Sigmoid colon (tissue), 7 donors: ENCODE measurements around the gene IMMP2L. TPM values are rescaled to one million over a fixed set of nuclear protein-coding genes. Genes with fewer than 3 reads are reported as not detected.
"Not testable (repeated sequence)": the region's sequence is repeated elsewhere in the genome, so short reads cannot be mapped to it uniquely, and the experiment has no call there.

Source experiments
- DNase-seq: peaks from one replicate; pipeline ENCODE4 v3.0.0-alpha.2; 2019
- H3K27ac ChIP-seq, 4 donors: fragments of 200-600 bp; sonication (generic); one replicate each; pipeline ENCODE4 v1.5.1; 2016 to 2019; ENCODE audit warnings: mild to moderate bottlenecking in 1 of 4
- H3K27me3 ChIP-seq, 3 donors: fragments of 200-600 bp; sonication (generic); one replicate each; pipeline ENCODE4 v1.5.1; 2019; ENCODE audit warnings: mild to moderate bottlenecking in 1 of 3
- H3K36me3 ChIP-seq, 4 donors: fragments of 200-600 bp; sonication (generic); one replicate each; pipeline ENCODE4 v1.5.1; 2016 to 2019
- H3K4me1 ChIP-seq, 4 donors: fragments of 200-600 bp; sonication (generic); one replicate each; pipeline ENCODE4 v1.5.1; 2017 to 2019
- H3K4me3 ChIP-seq, 4 donors: fragments of 200-600 bp; sonication (generic); one replicate each; pipeline ENCODE4 v1.5.1; 2017 to 2019; ENCODE audit warnings: mild to moderate bottlenecking in 2 of 4, moderate library complexity in 1 of 4
- H3K9me3 ChIP-seq, 4 donors: fragments of 200-600 bp in 3 of 4; sonication (generic) in 3 of 4; one replicate each; pipeline versions ENCODE4 v1.5.1 to v1.6.1; 2013 to 2019
- CTCF ChIP-seq, 4 experiments: fragments of 450-650 bp in 3 of 4; fragments of 200-600 bp in 1 of 4; IDR thresholded peaks; one replicate each; pipeline ENCODE4 v1.5.1; 2016 to 2019; ENCODE audit warnings: antibody characterized with exemption in 4 of 4, mild to moderate bottlenecking in 3 of 4, moderate library complexity in 2 of 4
- EP300 ChIP-seq, 4 donors: sonication (generic); formaldehyde crosslinking; IDR thresholded peaks; one replicate each; pipeline ENCODE4 v1.6.1; 2017; ENCODE audit warnings: antibody characterized with exemption in 4 of 4
- POLR2A ChIP-seq, 2 donors: fragments of 450-650 bp; IDR thresholded peaks; one replicate each; pipeline ENCODE4 v1.6.1; 2016; ENCODE audit warnings: antibody characterized with exemption in 2 of 2, mild to moderate bottlenecking in 2 of 2, moderate library complexity in 2 of 2
- POLR2AphosphoS5 ChIP-seq, 4 donors: sonication (generic); formaldehyde crosslinking; IDR thresholded peaks; one replicate each; pipeline ENCODE4 v1.6.1; 2017; ENCODE audit warnings: antibody characterized with exemption in 4 of 4
- WGBS, 2 donors: extraction: QIAGEN DNeasy Blood & Tissue Kit; methylation state at CpG; one replicate each; pipeline ENCODE4 v1.1.7; 2013; 5-methylcytosine and 5-hydroxymethylcytosine counted together
- intact Hi-C: fragments of 100-400 bp; cut with DNase I; formaldehyde crosslinking; loops from one replicate; pipeline ENCODE4 v1.15.1; 2023
- polyA plus RNA-seq, 3 donors: library from polyadenylated mRNA; stranded (reverse); fragments of 200-250 nt; gene quantifications; one replicate each; pipeline ENCODE4 v1.2.3, GENCODE V29; 2013
- total RNA-seq, 4 donors: library from RNA; depleted of rRNA; stranded (reverse); fragments of >200 nt; gene quantifications; one replicate each; pipeline ENCODE4 v1.1.0, GENCODE V29; 2016
- donor health status: healthy with polysubstance abuse.
- donor health status: Bipolar disorder and iron deficiency.
- donor health status: healthy.

Gene IMMP2L
- total and polyA plus RNA-seq, 7 donors, result 2.5 to 57.9 (median 18.5) TPM

GRCh38 chr7:111282626-111283025, 279.7 kb downstream of the IMMP2L start:
- intact Hi-C loops, result no loop called here
- Histone ChIP-seq H3K27ac (no peak overlapping the region), H3K4me1 (no peaks in the 10 kb centered on the region), H3K27me3 (no peaks in the 10 kb centered on the region), H3K4me3 (no peak overlapping the region), H3K36me3 (no peaks in the 10 kb centered on the region), H3K9me3 (no peaks in the 10 kb centered on the region)
- WGBS, 2 donors, result 94 to 96% methylated on average over 2 of the region's 2 CpGs
- TF ChIP-seq CTCF (IDR thresholded peaks at IDR 0.05) (no peak), POLR2AphosphoS5 (IDR thresholded peaks at IDR 0.05) (no peak), POLR2A (IDR thresholded peaks at IDR 0.05) (no peak), EP300 (IDR thresholded peaks at IDR 0.05) (no peak)
- no peak for DNase-seq

- 84 to 95% methylated on average over 5 of the region's 5 CpGs for WGBS, 2 donors
- Histone ChIP-seq H3K27me3 (no peaks in the 10 kb centered on the region), H3K4me1 (peaks cover 0 to 11% (median 3%) of the 10 kb centered on the region in 4 donors), H3K4me3 (no peak overlapping the region), H3K27ac (no peak overlapping the region), H3K36me3 (no peaks in the 10 kb centered on the region), H3K9me3 (no peaks in the 10 kb centered on the region)
- TF ChIP-seq CTCF (IDR thresholded peaks at IDR 0.05), result no peak
- no peak for TF ChIP-seq EP300 (IDR thresholded peaks at IDR 0.05)
- TF ChIP-seq POLR2A (IDR thresholded peaks at IDR 0.05), result no peak
- TF ChIP-seq POLR2AphosphoS5 (IDR thresholded peaks at IDR 0.05), result no peak
- no peak for DNase-seq
- intact Hi-C loops, result no loop called here
These were observed 287.4 kb downstream of the IMMP2L start for GRCh38 chr7:111274857-111275256.

- Histone ChIP-seq H3K27ac (no peak overlapping the region), H3K36me3 (no peaks in the 10 kb centered on the region), H3K9me3 (no peaks in the 10 kb centered on the region), H3K4me3 (no peak overlapping the region), H3K4me1 (peaks cover 0 to 11% (median 3%) of the 10 kb centered on the region in 4 donors), H3K27me3 (no peaks in the 10 kb centered on the region)
- TF ChIP-seq POLR2A (IDR thresholded peaks at IDR 0.05) (no peak), POLR2AphosphoS5 (IDR thresholded peaks at IDR 0.05) (no peak), CTCF (IDR thresholded peaks at IDR 0.05) (no peak), EP300 (IDR thresholded peaks at IDR 0.05) (no peak)
- intact Hi-C loops, result no loop called here
- no peak for DNase-seq
These were observed 290.2 kb downstream of the IMMP2L start for GRCh38 chr7:111272092-111272491.

- whole genome bisulfite sequencing, 2 donors, result 86 to 93% methylated on average over 2 of the region's 2 CpGs
These were observed 291.5 kb downstream of the IMMP2L start for GRCh38 chr7:111270794-111271193.

GRCh38 chr7:111268941-111269340, 293.4 kb downstream of the IMMP2L start:
- TF ChIP-seq POLR2A (IDR thresholded peaks at IDR 0.05), result no peak
- H3K4me3 ChIP-seq, result no peak overlapping the region
- intact Hi-C loops, result loop anchor here (2.0 kb wide), 1 partner anchor 22 kb away; no protein-coding TSS in a partner anchor
- no peak overlapping the region for H3K27ac ChIP-seq
- H3K4me1 ChIP-seq, result peaks cover 0 to 6% (median 0%) of the 10 kb centered on the region in 4 donors
- H3K36me3 ChIP-seq, result no peaks in the 10 kb centered on the region
- DNase-seq, result no peak
- no peaks in the 10 kb centered on the region for H3K9me3 ChIP-seq
- WGBS, 2 donors, result 96 to 97% methylated on average over 1 of the region's 1 CpG
- H3K27me3 ChIP-seq, result no peaks in the 10 kb centered on the region

More at GRCh38 chr7:111270794-111271193, 291.5 kb downstream of the IMMP2L start:
- H3K4me3 ChIP-seq, H3K27ac ChIP-seq, H3K27me3 ChIP-seq, DNase-seq, intact Hi-C loops, H3K9me3 ChIP-seq, H3K36me3 ChIP-seq: not testable (repeated sequence)
- H3K4me1 ChIP-seq, result peaks cover 0 to 11% (median 3%) of the 10 kb centered on the region in 4 donors

GRCh38 chr7:111266613-111267012, 295.7 kb downstream of the IMMP2L start:
- Histone ChIP-seq H3K27ac (no peak overlapping the region), H3K36me3 (no peaks in the 10 kb centered on the region), H3K4me1 (peaks cover 0 to 6% (median 0%) of the 10 kb centered on the region in 4 donors), H3K4me3 (no peak overlapping the region), H3K9me3 (no peaks in the 10 kb centered on the region), H3K27me3 (no peaks in the 10 kb centered on the region)
- WGBS, 2 donors, result 81 to 88% methylated on average over 2 of the region's 2 CpGs
- no peak for DNase-seq
- intact Hi-C loops, result no loop called here
- TF ChIP-seq EP300 (IDR thresholded peaks at IDR 0.05) (no peak), POLR2A (IDR thresholded peaks at IDR 0.05) (no peak), CTCF (IDR thresholded peaks at IDR 0.05) (no peak), POLR2AphosphoS5 (IDR thresholded peaks at IDR 0.05) (no peak)
